Tibial nerve (tissue), 4 donors: Measurements from ENCODE around the gene ST6GALNAC5. TPM values are rescaled to one million over a fixed set of nuclear protein-coding genes. Genes with fewer than 3 reads are reported as not detected.

ENCODE experiments used
- DNase-seq, 2 donors: peaks; one replicate each; pipeline ENCODE4 v3.0.0-alpha.2; 2019; ENCODE audit warnings: low spot score in 2 of 2
- H3K27ac ChIP-seq, 4 donors: fragments of 200-600 bp; sonication (generic) in 3 of 4; one replicate each; pipeline ENCODE4 v1.5.1; 2017 to 2019; ENCODE audit warnings: mild to moderate bottlenecking in 1 of 4
- H3K27me3 ChIP-seq, 2 donors: fragments of 200-600 bp; sonication (generic) in 1 of 2; one replicate each; pipeline versions ENCODE4 v1.5.1 to v1.6.0; 2017 to 2019
- H3K36me3 ChIP-seq, 3 donors: fragments of 200-600 bp; sonication (generic); one replicate each; pipeline ENCODE4 v1.5.1; 2018 to 2019
- H3K4me1 ChIP-seq, 4 donors: fragments of 200-600 bp; sonication (generic) in 3 of 4; one replicate each; pipeline ENCODE4 v1.5.1; 2017 to 2019
- H3K4me3 ChIP-seq, 4 donors: fragments of 200-600 bp; sonication (generic) in 3 of 4; one replicate each; pipeline ENCODE4 v1.5.1; 2017 to 2019; ENCODE audit warnings: mild to moderate bottlenecking in 1 of 4, moderate library complexity in 1 of 4
- H3K9me3 ChIP-seq, 4 donors: fragments of 200-600 bp; sonication (generic) in 3 of 4; one replicate each; pipeline ENCODE4 v1.5.1; 2017 to 2019
- EP300 ChIP-seq, 2 donors: sonication (generic); formaldehyde crosslinking; IDR thresholded peaks; one replicate each; pipeline ENCODE4 v1.6.1; 2017; ENCODE audit warnings: antibody characterized with exemption in 2 of 2, mild to moderate bottlenecking in 1 of 2
- POLR2A ChIP-seq, 2 donors: fragments of 450-650 bp; IDR thresholded peaks; one replicate each; pipeline ENCODE4 v1.6.1; 2017; ENCODE audit warnings: antibody characterized with exemption in 2 of 2, mild to moderate bottlenecking in 2 of 2, moderate library complexity in 2 of 2
- WGBS, 2 donors: methylation state at CpG; one replicate each; pipeline ENCODE4 v1.1.5; 2018; 5-methylcytosine and 5-hydroxymethylcytosine counted together
- total RNA-seq, 4 donors: library from RNA; depleted of rRNA; stranded (reverse); fragments of >200 nt; gene quantifications; one replicate each; pipeline ENCODE4 v1.1.0, GENCODE V29; 2016
- TF ChIP-seq, protein P1 (sequence below), 5 experiments: fragments of 200-600 bp in 3 of 5; fragments of 450-650 bp in 2 of 5; sonication (generic) in 3 of 5; IDR thresholded peaks; one replicate each; pipeline ENCODE4 v1.5.1; 2016 to 2019; ENCODE audit warnings: antibody characterized with exemption in 5 of 5, mild to moderate bottlenecking in 3 of 5, moderate library complexity in 2 of 5

Gene ST6GALNAC5
- total RNA-seq, 4 donors from 2014 or later, result 10.6 to 57.2 (median 20.5) TPM

DNA sequence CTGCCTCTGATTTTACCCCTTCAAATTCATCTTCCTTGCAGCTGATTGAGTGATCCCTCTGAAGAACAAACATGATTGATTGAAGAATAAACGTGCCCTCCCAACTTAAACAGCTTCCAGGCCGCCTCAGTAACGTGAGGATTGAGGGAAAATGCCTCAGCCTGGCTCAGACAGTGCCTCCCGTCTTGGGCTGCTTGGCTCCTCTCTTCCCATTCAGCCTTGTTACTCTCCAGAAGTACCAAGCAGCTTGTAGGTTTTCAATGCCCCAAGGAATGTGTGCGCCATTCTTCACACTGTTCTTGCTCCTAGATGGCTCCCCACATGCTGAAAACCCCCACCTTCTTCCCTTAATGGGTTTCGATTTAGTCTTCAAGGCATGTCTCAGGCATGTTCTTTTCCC lies 51.8 kb downstream of the ST6GALNAC5 start:
- H3K36me3 ChIP-seq, result no peaks in the 10 kb centered on the region
- H3K9me3 ChIP-seq, result no peaks in the 10 kb centered on the region
- H3K4me1 ChIP-seq, result peaks cover 0 to 5% (median 0%) of the 10 kb centered on the region in 4 donors
- no peaks in the 10 kb centered on the region for H3K27me3 ChIP-seq
- no peak overlapping the region for H3K27ac ChIP-seq
- no peak overlapping the region for H3K4me3 ChIP-seq
- DNase-seq, result no peak
- TF ChIP-seq POLR2A (IDR thresholded peaks at IDR 0.05) (no peak), EP300 (IDR thresholded peaks at IDR 0.05) (no peak)
- TF ChIP-seq, protein P1, sequence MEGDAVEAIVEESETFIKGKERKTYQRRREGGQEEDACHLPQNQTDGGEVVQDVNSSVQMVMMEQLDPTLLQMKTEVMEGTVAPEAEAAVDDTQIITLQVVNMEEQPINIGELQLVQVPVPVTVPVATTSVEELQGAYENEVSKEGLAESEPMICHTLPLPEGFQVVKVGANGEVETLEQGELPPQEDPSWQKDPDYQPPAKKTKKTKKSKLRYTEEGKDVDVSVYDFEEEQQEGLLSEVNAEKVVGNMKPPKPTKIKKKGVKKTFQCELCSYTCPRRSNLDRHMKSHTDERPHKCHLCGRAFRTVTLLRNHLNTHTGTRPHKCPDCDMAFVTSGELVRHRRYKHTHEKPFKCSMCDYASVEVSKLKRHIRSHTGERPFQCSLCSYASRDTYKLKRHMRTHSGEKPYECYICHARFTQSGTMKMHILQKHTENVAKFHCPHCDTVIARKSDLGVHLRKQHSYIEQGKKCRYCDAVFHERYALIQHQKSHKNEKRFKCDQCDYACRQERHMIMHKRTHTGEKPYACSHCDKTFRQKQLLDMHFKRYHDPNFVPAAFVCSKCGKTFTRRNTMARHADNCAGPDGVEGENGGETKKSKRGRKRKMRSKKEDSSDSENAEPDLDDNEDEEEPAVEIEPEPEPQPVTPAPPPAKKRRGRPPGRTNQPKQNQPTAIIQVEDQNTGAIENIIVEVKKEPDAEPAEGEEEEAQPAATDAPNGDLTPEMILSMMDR (IDR thresholded peaks at IDR 0.05), result no peak
- WGBS, 2 donors, result 63 to 70% methylated on average over 6 of the region's 6 CpGs

- Histone ChIP-seq H3K4me3 (no peak overlapping the region), H3K27me3 (no peaks in the 10 kb centered on the region), H3K36me3 (no peaks in the 10 kb centered on the region), H3K4me1 (peaks cover 0 to 5% (median 0%) of the 10 kb centered on the region in 4 donors), H3K9me3 (no peaks in the 10 kb centered on the region), H3K27ac (no peak overlapping the region)
- WGBS, 2 donors, result 75 to 80% methylated on average over 3 of the region's 3 CpGs
- DNase-seq, result no peak
- TF ChIP-seq POLR2A (IDR thresholded peaks at IDR 0.05) (no peak), EP300 (IDR thresholded peaks at IDR 0.05) (no peak)
- TF ChIP-seq, protein P1 (IDR thresholded peaks at IDR 0.05), result no peak
These were observed 54.3 kb downstream of the ST6GALNAC5 start for GRCh38 chr1:76921590-76921989.

- WGBS, 2 donors, result 78 to 82% methylated on average over 3 of the region's 3 CpGs
- H3K9me3 ChIP-seq, result no peaks in the 10 kb centered on the region
- no peaks in the 10 kb centered on the region for H3K4me1 ChIP-seq
- no peak for DNase-seq
- H3K27me3 ChIP-seq, result no peaks in the 10 kb centered on the region
- H3K36me3 ChIP-seq, result peaks cover 0 to 1% (median 0%) of the 10 kb centered on the region in 3 donors
- no peak overlapping the region for H3K4me3 ChIP-seq
- TF ChIP-seq POLR2A (IDR thresholded peaks at IDR 0.05), result no peak
- no peak for TF ChIP-seq EP300 (IDR thresholded peaks at IDR 0.05)
- TF ChIP-seq, protein P1 (IDR thresholded peaks at IDR 0.05), result no peak
- H3K27ac ChIP-seq, result no peak overlapping the region
These were observed 58.5 kb downstream of the ST6GALNAC5 start for GRCh38 chr1:76925825-76926224.

GRCh38 chr1:76928522-76928921 lies 61.2 kb downstream of the ST6GALNAC5 start:
- Histone ChIP-seq H3K4me3 (no peak overlapping the region), H3K27me3 (no peaks in the 10 kb centered on the region), H3K4me1 (no peaks in the 10 kb centered on the region), H3K9me3 (peaks cover 0 to 4% (median 0%) of the 10 kb centered on the region in 4 donors), H3K27ac (no peak overlapping the region), H3K36me3 (peaks cover 0 to 5% (median 0%) of the 10 kb centered on the region in 3 donors)
- 86 to 93% methylated on average over 2 of the region's 2 CpGs for WGBS, 2 donors
- no peak for DNase-seq
- no peak for TF ChIP-seq EP300 (IDR thresholded peaks at IDR 0.05)
- TF ChIP-seq POLR2A (IDR thresholded peaks at IDR 0.05), result no peak
- TF ChIP-seq, protein P1 (IDR thresholded peaks at IDR 0.05), result no peak

GRCh38 chr1:76929136-76929535 lies 61.9 kb downstream of the ST6GALNAC5 start:
- Histone ChIP-seq H3K36me3 (peaks cover 0 to 5% (median 0%) of the 10 kb centered on the region in 3 donors), H3K9me3 (peaks cover 0 to 4% (median 0%) of the 10 kb centered on the region in 4 donors), H3K4me1 (peaks cover 0 to 4% (median 0%) of the 10 kb centered on the region in 4 donors), H3K27ac (no peak overlapping the region), H3K27me3 (no peaks in the 10 kb centered on the region), H3K4me3 (no peak overlapping the region)
- TF ChIP-seq EP300 (IDR thresholded peaks at IDR 0.05) (no peak), POLR2A (IDR thresholded peaks at IDR 0.05) (no peak)
- TF ChIP-seq, protein P1 (IDR thresholded peaks at IDR 0.05), result no peak
- DNase-seq, result no peak
- 92 to 97% methylated on average over 4 of the region's 4 CpGs for WGBS, 2 donors
